H7 (cell line): Measurements from ENCODE around the gene MYO5A. TPM values are rescaled to one million over a fixed set of nuclear protein-coding genes. Genes with fewer than 3 reads are reported as not detected.
A peak's percentile ranks its signal among the peaks of the same experiment; 100 is the strongest.

ENCODE experiments used
- DNase-seq: peaks from one replicate; pipeline ENCODE4 v3.0.0; 2012
- H3K27me3 ChIP-seq: 2 replicates; pipeline ENCODE4 v1.6.0; 2011; ENCODE audit warnings: mild to moderate bottlenecking, low read length; ENCODE audit not compliant: control insufficient read depth, insufficient read depth
- H3K36me3 ChIP-seq: replicated peaks from 2 replicates; pipeline ENCODE4 v1.5.1; 2011; ENCODE audit warnings: low read length; ENCODE audit not compliant: control insufficient read depth, insufficient read depth
- H3K4me3 ChIP-seq: 2 replicates; pipeline ENCODE4 v1.5.1; 2011; ENCODE audit warnings: low read depth, mild to moderate bottlenecking, control low read depth, low read length, moderate library complexity; ENCODE audit not compliant: insufficient read depth
- total RNA-seq: library from RNA; depleted of rRNA; stranded (reverse); fragments of >200 nt; shearing (Covaris generic); gene quantifications from 2 replicates; pipeline ENCODE4 v1.2.3, GENCODE V29; 2014

MYO5A gene
- total RNA-seq, 1 experiment from 2014 or later: 9.7 TPM

DNA sequence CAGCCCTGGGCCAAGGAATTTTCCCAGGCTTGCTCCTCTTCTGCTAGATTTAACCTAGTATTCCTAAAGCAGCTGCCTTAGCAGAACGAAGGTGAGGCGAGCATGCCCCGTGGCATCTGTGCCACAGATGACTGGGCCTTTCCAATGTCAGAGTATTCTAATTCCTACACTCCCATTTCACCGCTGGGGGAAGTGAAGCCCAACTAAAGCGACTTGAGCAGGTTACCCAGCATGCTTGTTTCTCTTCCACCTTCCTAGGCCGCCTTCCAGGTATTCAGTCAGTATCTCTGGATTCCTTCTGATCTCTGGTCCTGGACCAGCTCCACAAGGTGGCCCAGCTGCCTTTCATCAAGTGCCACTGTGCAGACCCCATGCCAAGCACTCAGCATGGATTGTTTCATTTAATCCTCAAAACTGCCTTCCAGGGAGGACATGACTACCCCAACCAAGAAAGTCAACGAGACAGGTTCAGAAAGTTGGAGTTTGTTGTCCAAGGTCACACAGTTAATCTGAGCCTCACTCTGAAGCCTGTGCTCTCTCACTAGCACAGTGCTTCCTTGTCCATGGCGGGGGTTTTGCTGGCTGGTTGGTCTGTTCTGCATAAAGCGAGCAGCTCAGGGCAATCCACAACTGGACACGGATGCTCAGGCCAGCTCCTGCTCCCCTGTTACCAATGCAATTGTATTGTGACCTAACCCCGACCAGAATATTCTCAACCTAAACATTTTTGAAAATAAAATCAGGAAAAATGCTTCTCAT is 248.2 kb downstream of the MYO5A start:
- no peaks in the 10 kb centered on the region for H3K27me3 ChIP-seq
- no peak overlapping the region for H3K4me3 ChIP-seq
- peaks cover 19% of the 10 kb centered on the region for H3K36me3 ChIP-seq
- DNase-seq: no peak

DNA sequence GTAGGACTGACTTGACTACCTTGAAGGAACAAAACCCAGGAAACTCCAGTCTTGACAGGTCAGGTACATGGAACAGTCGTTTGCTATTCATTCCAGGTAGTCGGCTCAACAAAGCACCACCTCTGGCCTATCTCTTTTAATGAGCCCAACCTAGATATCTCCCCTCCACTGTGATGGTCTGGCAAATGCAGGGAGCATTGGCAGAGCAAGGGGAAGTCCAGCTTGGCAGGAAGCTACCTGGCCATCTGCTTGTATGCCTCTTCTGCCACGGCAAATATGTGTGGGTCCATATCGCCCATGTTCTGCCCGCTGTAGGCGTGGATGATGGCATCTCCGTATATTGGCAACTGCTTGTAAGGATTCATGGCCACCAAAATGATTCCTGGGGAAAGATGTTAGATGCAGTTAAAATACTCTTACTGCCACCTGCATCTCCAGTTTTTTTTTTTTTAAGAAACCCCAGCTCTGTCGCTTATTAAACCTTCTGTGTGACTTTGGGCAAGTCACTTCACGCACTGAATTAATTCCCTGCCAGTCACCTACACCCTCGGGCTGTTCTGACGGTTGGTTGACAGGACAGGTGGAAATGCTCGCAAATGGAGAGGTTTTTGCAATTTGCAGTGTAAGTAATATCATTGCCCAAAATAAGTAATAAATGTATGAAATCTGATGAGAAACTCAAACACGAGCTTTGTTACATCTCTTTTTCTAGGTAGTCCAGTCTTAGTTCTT is 249.9 kb downstream of the MYO5A start:
- no peaks in the 10 kb centered on the region for H3K27me3 ChIP-seq
- H3K4me3 ChIP-seq: no peak overlapping the region
- no peak for DNase-seq
- H3K36me3 ChIP-seq: peaks cover 25% of the 10 kb centered on the region

DNA sequence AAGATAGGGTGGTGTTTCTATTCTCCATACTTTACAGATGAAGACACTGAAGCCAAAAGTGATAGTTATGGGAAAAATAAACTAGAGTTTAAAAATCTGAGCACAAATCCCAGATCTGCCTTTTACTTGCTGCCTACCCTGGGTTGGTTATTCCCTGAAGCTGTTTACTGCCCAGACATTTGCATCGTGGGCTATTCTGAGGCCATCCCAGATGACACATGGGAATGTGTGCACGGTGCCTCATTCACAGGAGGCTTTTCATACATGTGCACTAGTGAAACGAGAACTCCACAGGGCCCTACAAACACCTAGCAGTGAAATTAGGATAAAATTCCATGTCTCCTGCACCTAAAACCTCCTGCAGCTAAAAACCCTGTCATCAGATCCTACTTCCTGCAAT is 250.5 kb downstream of the MYO5A start:
- Histone ChIP-seq H3K36me3 (peaks cover 27% of the 10 kb centered on the region), H3K27me3 (no peaks in the 10 kb centered on the region)
- no peak for DNase-seq

DNA sequence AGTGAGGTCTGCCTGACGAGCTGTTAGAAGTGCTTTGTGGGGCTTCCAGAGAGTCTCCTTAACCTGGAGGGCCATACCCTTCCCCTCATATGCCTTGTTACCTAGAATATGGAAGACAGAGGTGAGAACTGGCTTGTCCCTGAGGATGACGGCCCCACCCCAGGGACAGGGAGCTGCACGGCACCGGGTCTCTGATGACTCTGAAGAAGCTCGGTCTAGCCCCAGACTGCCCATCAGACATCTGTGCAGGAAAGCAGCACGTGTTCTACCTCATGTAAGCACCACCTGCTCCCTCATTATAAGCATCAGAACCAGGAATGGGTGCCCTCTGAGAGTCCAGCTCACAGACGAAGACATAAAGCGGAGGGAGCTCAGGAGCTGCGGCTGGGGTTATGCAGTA is 251.1 kb downstream of the MYO5A start:
- Histone ChIP-seq H3K36me3 (peaks cover 30% of the 10 kb centered on the region), H3K27me3 (no peaks in the 10 kb centered on the region)
- DNase-seq: no peak

More for the DNA sequence above, 250.5 kb downstream of the MYO5A start:
- no peak overlapping the region for H3K4me3 ChIP-seq

DNA sequence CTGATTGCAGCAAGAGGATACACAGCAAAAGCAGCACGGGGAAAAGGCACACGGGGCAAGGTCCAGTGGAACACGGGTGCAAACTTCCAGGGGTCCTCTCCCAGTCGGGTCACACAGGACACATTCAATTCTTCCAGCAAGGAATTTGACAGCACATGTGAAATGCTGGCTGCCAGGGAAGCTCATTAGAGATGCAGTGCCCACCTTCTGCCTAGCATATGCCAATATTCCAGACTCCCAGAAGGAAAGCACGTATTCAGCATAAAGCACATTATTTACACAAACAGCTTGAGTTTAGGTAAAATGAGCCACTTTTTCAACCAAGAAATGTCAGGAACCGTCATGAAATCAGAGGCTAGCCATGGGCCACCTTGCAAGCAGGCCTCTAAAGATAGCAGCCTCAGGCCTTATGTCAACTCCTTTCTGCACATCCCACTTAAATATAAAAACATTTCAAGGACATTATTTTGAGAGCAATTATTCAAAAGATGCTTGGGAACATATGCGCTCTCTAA is 252.4 kb downstream of the MYO5A start:
- DNase-seq: no peak
- Histone ChIP-seq H3K4me3 (no peak overlapping the region), H3K27me3 (no peaks in the 10 kb centered on the region), H3K36me3 (peaks cover 33% of the 10 kb centered on the region)

More for the DNA sequence above, 251.1 kb downstream of the MYO5A start:
- no peak overlapping the region for H3K4me3 ChIP-seq

DNA sequence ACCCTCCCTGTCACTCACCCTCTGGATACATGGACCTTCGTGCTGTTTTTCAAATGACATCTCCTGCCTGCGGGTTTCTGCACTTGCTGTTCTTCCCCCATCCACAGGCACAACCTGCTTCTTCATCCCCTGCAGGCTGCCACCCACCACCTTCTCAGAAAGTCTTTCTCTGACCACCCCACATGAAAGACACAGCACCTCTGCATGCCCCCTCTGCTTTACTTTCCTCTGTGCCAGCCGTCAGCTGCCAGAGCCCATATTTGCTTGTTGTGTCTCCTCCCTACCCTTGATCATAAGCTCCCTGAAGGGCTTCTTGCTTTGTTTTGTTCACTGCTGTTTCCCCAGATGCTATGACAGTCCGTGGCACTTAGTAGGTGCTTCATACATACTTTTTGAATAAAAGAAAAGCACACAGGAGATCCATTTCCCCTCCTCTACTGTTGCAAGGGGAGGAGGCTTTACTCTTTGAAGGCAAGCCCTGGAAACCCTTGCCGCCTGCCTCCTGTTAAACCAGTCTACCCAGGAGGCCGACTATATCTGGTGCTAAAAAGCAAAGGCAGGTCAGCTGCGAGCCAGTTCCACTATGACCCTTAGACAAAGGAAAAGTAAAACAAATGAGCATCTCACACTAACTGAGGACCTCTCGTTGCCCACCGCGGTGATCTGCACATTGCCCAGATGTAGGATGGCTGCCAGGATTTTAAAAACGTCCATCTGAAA is 265.0 kb downstream of the MYO5A start:
- DNase-seq: no peak
- Histone ChIP-seq H3K36me3 (peaks cover 9% of the 10 kb centered on the region), H3K4me3 (no peak overlapping the region), H3K27me3 (no peaks in the 10 kb centered on the region)

DNA sequence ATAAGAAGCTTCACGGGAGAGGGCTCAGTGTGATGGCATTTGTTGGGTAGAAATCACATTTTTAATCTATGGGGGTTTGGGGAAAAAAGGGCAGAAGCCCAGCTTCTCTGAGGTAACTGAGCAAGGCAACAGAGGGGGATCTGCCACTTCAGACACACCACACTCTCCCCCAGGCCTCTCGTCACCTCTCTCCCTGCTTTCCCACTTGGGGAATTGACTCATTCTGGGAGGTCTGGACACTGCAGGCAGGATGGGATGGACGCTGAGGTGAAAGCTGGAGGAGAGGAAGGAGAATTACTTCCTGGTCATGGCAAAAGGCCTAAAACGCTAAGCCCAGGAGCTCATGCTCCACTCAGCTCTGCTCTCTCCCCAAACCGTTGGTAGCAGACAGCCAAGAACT is 266.3 kb downstream of the MYO5A start:
- Histone ChIP-seq H3K27me3 (no peaks in the 10 kb centered on the region), H3K4me3 (no peak overlapping the region), H3K36me3 (peaks cover 5% of the 10 kb centered on the region)
- DNase-seq: peak; percentile 52

DNA sequence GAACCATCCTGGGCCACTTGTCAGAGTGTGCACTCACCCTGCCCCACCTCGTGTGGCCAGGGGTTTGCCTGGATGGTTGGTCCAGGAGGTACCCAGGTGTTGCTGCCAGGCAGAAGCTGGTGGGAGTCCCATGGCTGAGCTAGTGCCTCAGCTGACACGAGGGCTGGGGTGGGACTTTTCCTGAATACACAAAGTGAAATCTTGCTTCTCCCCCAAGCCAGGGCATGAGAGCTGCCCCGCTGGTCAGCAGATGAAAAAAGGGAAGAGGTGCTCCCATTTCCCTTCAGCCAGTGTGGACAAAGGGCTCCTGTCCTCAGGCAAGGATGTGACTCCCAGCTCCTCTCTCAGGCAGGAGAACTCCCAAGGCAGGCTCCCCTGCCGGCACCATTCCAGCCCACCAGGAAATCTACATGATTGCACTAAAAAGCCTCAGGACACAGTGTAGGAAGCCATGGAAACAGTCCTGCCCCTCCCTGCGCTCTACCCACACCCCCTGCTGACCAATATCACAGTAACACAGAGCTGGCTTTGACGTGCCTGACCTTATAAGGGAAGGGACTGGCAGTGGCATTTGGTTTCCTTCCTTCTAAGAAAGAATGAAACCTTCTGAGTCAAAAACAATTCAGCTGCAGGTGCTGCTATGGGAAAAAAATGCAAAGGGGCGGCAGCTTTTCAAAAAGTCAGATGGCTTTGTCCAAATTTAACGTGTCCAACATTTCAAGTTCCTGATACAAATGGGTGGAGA is 267.0 kb downstream of the MYO5A start:
- H3K4me3 ChIP-seq: no peak overlapping the region
- peaks cover 5% of the 10 kb centered on the region for H3K36me3 ChIP-seq
- peak; percentile 88 for DNase-seq
- H3K27me3 ChIP-seq: no peaks in the 10 kb centered on the region

DNA sequence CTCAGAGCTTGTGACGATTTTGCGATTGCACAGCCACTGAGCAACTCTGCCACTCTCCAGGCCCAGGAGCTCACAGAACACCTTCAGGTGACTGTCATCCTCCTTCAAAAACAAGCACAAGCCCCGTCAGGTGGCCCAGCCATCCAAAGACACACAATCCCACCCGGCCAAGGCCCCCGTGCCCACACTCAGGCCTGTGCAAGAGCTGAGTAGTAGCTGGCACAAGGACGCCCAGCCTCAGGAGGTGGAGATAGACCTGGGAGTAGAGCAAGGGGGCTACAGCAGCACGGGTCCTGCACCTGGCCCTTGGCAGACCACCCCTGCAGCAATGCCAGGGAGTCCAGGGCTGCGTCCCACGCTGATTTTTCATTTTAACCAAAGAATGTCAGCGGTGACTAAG is 267.7 kb downstream of the MYO5A start:
- no peak overlapping the region for H3K4me3 ChIP-seq
- no peaks in the 10 kb centered on the region for H3K27me3 ChIP-seq
- H3K36me3 ChIP-seq: peaks cover 4% of the 10 kb centered on the region
- no peak for DNase-seq

DNA sequence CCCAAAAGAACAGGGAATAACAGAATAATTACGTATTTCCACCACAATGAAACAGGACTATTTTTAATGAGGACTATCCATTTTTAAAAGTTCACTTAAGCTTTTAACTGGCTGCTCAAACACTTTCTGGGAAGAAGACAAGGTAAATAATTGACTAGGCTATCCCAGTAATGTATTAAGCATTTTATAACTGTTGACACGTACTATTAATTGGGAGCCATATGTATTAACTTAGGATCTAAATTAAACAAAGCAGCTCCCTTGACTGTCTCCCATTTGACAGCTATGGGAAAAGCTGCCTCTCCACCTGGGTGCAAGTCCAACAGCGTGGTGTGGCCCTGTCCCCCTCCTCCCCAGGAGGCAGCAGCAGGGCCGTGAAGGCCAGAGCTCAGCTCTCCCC is 269.2 kb downstream of the MYO5A start:
- Histone ChIP-seq H3K27me3 (no peaks in the 10 kb centered on the region), H3K36me3 (peaks cover 5% of the 10 kb centered on the region), H3K4me3 (no peak overlapping the region)
- no peak for DNase-seq

DNA sequence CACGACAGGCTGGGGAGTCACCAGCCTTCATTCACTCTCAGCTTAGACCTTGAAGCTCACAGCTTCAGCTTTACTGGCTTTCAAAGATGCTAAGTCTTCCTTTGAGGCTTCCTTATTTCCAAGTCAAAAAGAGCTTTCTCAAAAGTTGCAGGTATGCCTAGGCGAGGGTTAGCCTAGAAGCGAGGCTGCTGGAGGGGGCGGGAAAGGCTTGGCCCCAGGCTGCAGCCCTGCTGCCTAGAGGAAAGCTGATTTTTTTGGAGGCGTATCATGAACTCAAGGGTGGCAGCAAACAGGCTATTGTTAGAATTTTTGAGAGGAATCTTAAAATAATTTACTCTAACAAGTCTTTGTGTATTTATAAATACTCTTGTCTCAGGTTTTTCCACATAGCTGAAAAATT is 270.2 kb downstream of the MYO5A start:
- Histone ChIP-seq H3K36me3 (peaks cover 6% of the 10 kb centered on the region), H3K27me3 (no peaks in the 10 kb centered on the region), H3K4me3 (no peak overlapping the region)
- peak; percentile 47 for DNase-seq

DNA sequence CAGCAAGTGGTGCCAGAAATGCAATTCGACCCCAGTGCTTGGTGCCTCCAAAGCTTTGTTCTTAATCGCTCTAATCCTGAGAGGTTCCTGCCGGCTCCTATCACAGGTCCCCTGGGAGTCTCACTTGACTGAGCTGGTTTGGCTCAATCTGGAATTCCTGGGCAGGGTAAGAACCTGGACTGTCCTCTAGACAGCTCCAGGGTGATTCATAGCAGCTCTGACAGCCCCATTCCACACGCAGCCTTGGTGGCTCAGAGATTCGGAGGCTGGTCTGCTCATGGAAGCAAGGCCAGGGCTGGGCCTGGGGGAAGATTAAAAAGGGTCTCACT is 271.0 kb downstream of the MYO5A start:
- no peak overlapping the region for H3K4me3 ChIP-seq
- H3K36me3 ChIP-seq: peaks cover 8% of the 10 kb centered on the region
- no peaks in the 10 kb centered on the region for H3K27me3 ChIP-seq
- DNase-seq: peak; percentile 54
